Stimulated activated naive CD8-positive, alpha-beta T cell treated with anti-CD3 and anti-CD28 coated beads, Interleukin-15, amount 100 ng/mL, for 72 hours (primary cell): ENCODE data around the gene KANSL1.

Experiments
- ATAC-seq: fragments of 150-1000 bp; cut with Tn5 transposase; 2 replicates; pipeline ENCODE4 v1.10.0; 2021; ENCODE audit warnings: mild to moderate bottlenecking, moderate library complexity
- DNase-seq, 2 donors: peaks; one replicate each; pipeline ENCODE4 v3.0.0; 2021 to 2022
- H3K27ac Mint-ChIP-seq, 2 donors: one replicate each; pipeline ENCODE4 v1.8.0; 2022; ENCODE audit warnings: mild to moderate bottlenecking in 2 of 2, mixed read lengths in 2 of 2, moderate library complexity in 2 of 2
- H3K27me3 Mint-ChIP-seq: one replicate; pipeline ENCODE4 v1.8.0; 2022; ENCODE audit warnings: mixed read lengths
- H3K4me1 Mint-ChIP-seq: one replicate; pipeline ENCODE4 v1.8.0; 2022; ENCODE audit warnings: mild to moderate bottlenecking, mixed read lengths
- H3K4me3 Mint-ChIP-seq, 2 donors: one replicate each; pipeline ENCODE4 v1.8.0; 2022; ENCODE audit warnings: mild to moderate bottlenecking in 2 of 2, mixed read lengths in 2 of 2, moderate library complexity in 1 of 2
- H3K9me3 Mint-ChIP-seq, 2 donors: one replicate each; pipeline ENCODE4 v1.8.0; 2022; ENCODE audit warnings: mixed read lengths in 2 of 2

Gene KANSL1

GRCh38 chr17:45987706-45988105 is 205.5 kb downstream of the KANSL1 start:
- no peak overlapping the region for H3K27ac Mint-ChIP-seq
- no peak for ATAC-seq
- no peak for DNase-seq
- H3K4me3 Mint-ChIP-seq, result no peak overlapping the region
- H3K9me3 Mint-ChIP-seq, result no peaks in the 10 kb centered on the region
- H3K4me1 Mint-ChIP-seq, result no peaks in the 10 kb centered on the region
- H3K27me3 Mint-ChIP-seq, result no peaks in the 10 kb centered on the region

GRCh38 chr17:45986056-45986455 is 207.2 kb downstream of the KANSL1 start:
- Mint-ChIP-seq H3K27me3 (no peaks in the 10 kb centered on the region), H3K27ac (no peak overlapping the region), H3K4me3 (no peak overlapping the region), H3K9me3 (no peaks in the 10 kb centered on the region), H3K4me1 (no peaks in the 10 kb centered on the region)
- DNase-seq, result no peak
- no peak for ATAC-seq

GRCh38 chr17:45985447-45985846 is 207.8 kb downstream of the KANSL1 start:
- H3K27me3 Mint-ChIP-seq, result no peaks in the 10 kb centered on the region
- H3K27ac Mint-ChIP-seq, result no peak overlapping the region
- H3K9me3 Mint-ChIP-seq, result no peaks in the 10 kb centered on the region
- H3K4me3 Mint-ChIP-seq, result no peak overlapping the region
- ATAC-seq (no peak), DNase-seq (no peak)
- no peaks in the 10 kb centered on the region for H3K4me1 Mint-ChIP-seq

- Mint-ChIP-seq H3K27ac (no peak overlapping the region), H3K4me1 (no peaks in the 10 kb centered on the region), H3K9me3 (no peaks in the 10 kb centered on the region), H3K27me3 (no peaks in the 10 kb centered on the region), H3K4me3 (no peak overlapping the region)
- no peak for ATAC-seq
- DNase-seq, result no peak
Observed at GRCh38 chr17:45984368-45984767, 208.9 kb downstream of the KANSL1 start.

- Mint-ChIP-seq H3K27ac (no peak overlapping the region), H3K9me3 (no peaks in the 10 kb centered on the region), H3K27me3 (no peaks in the 10 kb centered on the region), H3K4me3 (no peak overlapping the region), H3K4me1 (no peaks in the 10 kb centered on the region)
- DNase-seq (no peak), ATAC-seq (no peak)
Observed at GRCh38 chr17:45983614-45984310, 209.5 kb downstream of the KANSL1 start.

- Mint-ChIP-seq H3K27ac (no peak overlapping the region), H3K27me3 (no peaks in the 10 kb centered on the region)
Observed at GRCh38 chr17:45982791-45983613, 210.2 kb downstream of the KANSL1 start.

GRCh38 chr17:45981306-45981705 is 211.9 kb downstream of the KANSL1 start:
- Mint-ChIP-seq H3K27me3 (no peaks in the 10 kb centered on the region), H3K9me3 (no peaks in the 10 kb centered on the region), H3K4me1 (no peaks in the 10 kb centered on the region), H3K27ac (no peak overlapping the region), H3K4me3 (no peak overlapping the region)
- ATAC-seq (no peak), DNase-seq (no peak)

More at GRCh38 chr17:45982791-45983613, 210.2 kb downstream of the KANSL1 start:
- DNase-seq, result no peak
- ATAC-seq, result no peak
- H3K4me3 Mint-ChIP-seq, result no peak overlapping the region
- H3K9me3 Mint-ChIP-seq, result no peaks in the 10 kb centered on the region
- H3K4me1 Mint-ChIP-seq, result no peaks in the 10 kb centered on the region

- Mint-ChIP-seq H3K27ac (no peak overlapping the region), H3K4me1 (no peaks in the 10 kb centered on the region), H3K4me3 (no peak overlapping the region), H3K9me3 (no peaks in the 10 kb centered on the region), H3K27me3 (no peaks in the 10 kb centered on the region)
- ATAC-seq (no peak), DNase-seq (no peak)
Observed at GRCh38 chr17:45980855-45981254, 212.4 kb downstream of the KANSL1 start.
